IMR-90 (cell line): ENCODE data around the gene CYP27B1. TPM values are rescaled to one million over a fixed set of nuclear protein-coding genes. Genes with fewer than 3 reads are reported as not detected.
A peak's percentile ranks its signal among the peaks of the same experiment; 100 is the strongest.

Experiments used
- ATAC-seq: fragments of 200-7000 bp; cut with Tn5 transposase; 2 replicates; pipeline ENCODE4 v1.9.1; 2020; ENCODE audit warnings: low read depth, mild to moderate bottlenecking, moderate library complexity
- BruUV-seq: library from RNA; stranded (reverse); fragments of 400-500 nt; replicated peaks from 2 replicates; lab custom pipeline; 2021; lab: Mats Ljungman, UMichigan
- CTCF ChIA-PET: fragments of 300-600 bp; formaldehyde crosslinking; extraction: SDS; loops from one replicate; lab custom pipeline; 2021; ENCODE audit warnings: antibody characterized with exemption; lab: Yijun Ruan, JAX
- POLR2A ChIA-PET: fragments of 300-600 bp; sonication (Branson Sonifier 250); formaldehyde crosslinking; loops from one replicate; lab custom pipeline; 2022; ENCODE audit warnings: antibody characterized with exemption; ENCODE audit not compliant: unreplicated experiment; lab: Charles Lee
- DNase-seq: peaks from one replicate; pipeline ENCODE4 v3.0.0; 2013
- H2AFZ ChIP-seq: replicated peaks from 2 replicates; pipeline ENCODE3; 2013; ENCODE audit warnings: low read length, mild to moderate bottlenecking; ENCODE audit not compliant: poor library complexity
- H2AK5ac ChIP-seq: 2 replicates; pipeline ENCODE4 v1.6.1; 2013; ENCODE audit warnings: low read depth, low read length, inconsistent platforms
- H2AK9ac ChIP-seq: replicated peaks from 2 replicates; pipeline ENCODE3; 2013; ENCODE audit warnings: mild to moderate bottlenecking, low read depth, low read length, moderate library complexity; ENCODE audit not compliant: poor library complexity
- H2BK120ac ChIP-seq: 2 replicates; pipeline ENCODE4 v1.6.1; 2013; ENCODE audit warnings: low read depth, low read length, inconsistent platforms
- H2BK15ac ChIP-seq: 3 replicates; pipeline ENCODE4 v1.6.1; 2013; ENCODE audit warnings: low read depth, low read length, inconsistent platforms
- H2BK20ac ChIP-seq: 2 replicates; pipeline ENCODE4 v1.6.1; 2013; ENCODE audit warnings: low read depth, mild to moderate bottlenecking, inconsistent platforms, low read length, moderate library complexity
- H2BK5ac ChIP-seq: 2 replicates; pipeline ENCODE4 v1.6.1; 2013; ENCODE audit warnings: mild to moderate bottlenecking, low read depth, low read length, inconsistent platforms; ENCODE audit not compliant: poor library complexity, severe bottlenecking
- H3K14ac ChIP-seq: replicated peaks from 2 replicates; pipeline ENCODE4 v1.6.1; 2013; ENCODE audit warnings: low read depth, low read length, inconsistent platforms
- H3K18ac ChIP-seq: 2 replicates; pipeline ENCODE4 v1.6.1; 2013; ENCODE audit warnings: low read depth, low read length, control low read depth
- H3K23ac ChIP-seq: 2 replicates; pipeline ENCODE4 v1.6.1; 2013; ENCODE audit warnings: low read depth, low read length, inconsistent platforms
- H3K27ac ChIP-seq: 2 replicates; pipeline ENCODE4 v1.5.1; 2013; ENCODE audit warnings: mild to moderate bottlenecking, control low read depth, low read length; ENCODE audit not compliant: insufficient read depth
- H3K27me3 ChIP-seq: 2 replicates; pipeline ENCODE4 v1.6.1; 2013; ENCODE audit warnings: low read length; ENCODE audit not compliant: control insufficient read depth, insufficient read depth
- H3K36me3 ChIP-seq: 2 replicates; pipeline ENCODE4 v1.6.1; 2013; ENCODE audit warnings: low read length, mixed read lengths; ENCODE audit not compliant: control insufficient read depth, insufficient read depth
- H3K4ac ChIP-seq: 2 replicates; pipeline ENCODE4 v1.6.1; 2013; ENCODE audit warnings: low read depth, low read length, inconsistent platforms
- H3K4me1 ChIP-seq: 2 replicates; pipeline ENCODE4 v1.6.1; 2013; ENCODE audit warnings: low read length, mixed read lengths; ENCODE audit not compliant: control insufficient read depth, insufficient read depth
- H3K4me2 ChIP-seq: 2 replicates; pipeline ENCODE4 v1.6.1; 2013; ENCODE audit warnings: low read depth, mild to moderate bottlenecking, control low read depth, low read length, moderate library complexity
- H3K4me3 ChIP-seq: 2 replicates; pipeline ENCODE4 v1.5.1; 2013; ENCODE audit warnings: low read depth, mild to moderate bottlenecking, control low read depth, low read length, moderate library complexity; ENCODE audit not compliant: insufficient read depth
- H3K56ac ChIP-seq: 2 replicates; pipeline ENCODE4 v1.6.1; 2013; ENCODE audit warnings: low read length, inconsistent platforms; ENCODE audit not compliant: insufficient read depth; ENCODE audit errors: extremely low read depth
- H3K79me1 ChIP-seq, 2 experiments: 2 replicates each; pipeline ENCODE4 v1.6.1; 2013; ENCODE audit warnings: low read length in 2 of 2, inconsistent platforms in 1 of 2, low read depth in 1 of 2
- H3K9ac ChIP-seq: 2 replicates; pipeline ENCODE4 v1.6.1; 2013; ENCODE audit warnings: low read depth, low read length, control low read depth
- H3K9me1 ChIP-seq: 2 replicates; pipeline ENCODE4 v1.6.1; 2013; ENCODE audit warnings: low read length, inconsistent platforms; ENCODE audit not compliant: insufficient read depth
- H3K9me3 ChIP-seq: 2 replicates; pipeline ENCODE4 v1.6.1; 2013; ENCODE audit warnings: low read length; ENCODE audit not compliant: control insufficient read depth, insufficient read depth
- H4K20me1 ChIP-seq: 2 replicates; pipeline ENCODE4 v1.6.1; 2013; ENCODE audit warnings: low read length, inconsistent platforms; ENCODE audit not compliant: insufficient read depth
- H4K5ac ChIP-seq: 2 replicates; pipeline ENCODE4 v1.6.1; 2013; ENCODE audit warnings: mild to moderate bottlenecking, low read depth, low read length, control low read depth
- H4K8ac ChIP-seq, 2 experiments: 2 replicates each; pipeline ENCODE4 v1.6.1; 2013; ENCODE audit warnings: low read depth in 2 of 2, low read length in 2 of 2, control low read depth in 1 of 2, inconsistent platforms in 1 of 2
- H4K91ac ChIP-seq: 2 replicates; pipeline ENCODE4 v1.6.1; 2013; ENCODE audit warnings: low read depth, low read length, inconsistent platforms; ENCODE audit not compliant: insufficient read depth
- BHLHE40 ChIP-seq: fragments of 150-350 bp; IDR thresholded peaks from 2 replicates; pipeline ENCODE4 v1.6.1; 2016; ENCODE audit warnings: mild to moderate bottlenecking, low read depth, low read length
- CEBPB ChIP-seq: IDR thresholded peaks from 2 replicates; pipeline ENCODE4 v1.6.1; 2012; ENCODE audit warnings: low read depth, low read length, improper control_type of control experiment
- CHD1 ChIP-seq: IDR thresholded peaks from 2 replicates; pipeline ENCODE4 v1.6.1; 2012; ENCODE audit warnings: low read depth, low read length, improper control_type of control experiment
- CTCF ChIP-seq: conservative IDR thresholded peaks from 2 replicates; pipeline ENCODE4 v1.5.1; 2012; ENCODE audit warnings: mild to moderate bottlenecking, low read depth, low read length, improper control_type of control experiment
- ELK1 ChIP-seq: fragments of 150-350 bp; IDR thresholded peaks from 2 replicates; pipeline ENCODE4 v1.6.1; 2016; ENCODE audit warnings: low read depth, mild to moderate bottlenecking, low read length, moderate library complexity, borderline replicate concordance
- MAZ ChIP-seq: IDR thresholded peaks from 2 replicates; pipeline ENCODE4 v1.6.1; 2012; ENCODE audit warnings: low read depth, mild to moderate bottlenecking, low read length, improper control_type of control experiment, moderate library complexity, borderline replicate concordance
- MXI1 ChIP-seq: IDR thresholded peaks from 2 replicates; pipeline ENCODE4 v1.6.1; 2012; ENCODE audit warnings: low read depth, mild to moderate bottlenecking, low read length, moderate library complexity, borderline replicate concordance
- NFE2L2 ChIP-seq: fragments of 150-350 bp; IDR thresholded peaks from 2 replicates; pipeline ENCODE4 v1.6.1; 2016; ENCODE audit warnings: low read depth, mild to moderate bottlenecking, low read length
- POLR2A ChIP-seq: IDR thresholded peaks from 2 replicates; pipeline ENCODE4 v1.6.1; 2012; ENCODE audit warnings: mild to moderate bottlenecking, low read depth, low read length
- RAD21 ChIP-seq: IDR thresholded peaks from 2 replicates; pipeline ENCODE4 v1.6.1; 2012; ENCODE audit warnings: low read length, improper control_type of control experiment
- RFX5 ChIP-seq: IDR thresholded peaks from 2 replicates; pipeline ENCODE4 v1.8.0; 2012; ENCODE audit warnings: low read depth, mild to moderate bottlenecking, low read length, moderate library complexity
- SMC3 ChIP-seq: fragments of 150-350 bp; IDR thresholded peaks from 2 replicates; pipeline ENCODE4 v1.6.1; 2016; ENCODE audit warnings: low read depth, mild to moderate bottlenecking, antibody characterized with exemption, low read length, moderate library complexity
- USF2 ChIP-seq: fragments of 150-350 bp; IDR thresholded peaks from 2 replicates; pipeline ENCODE4 v1.6.1; 2017; ENCODE audit warnings: mild to moderate bottlenecking, antibody characterized with exemption, low read length, low read depth
- WGBS, 2 experiments: methylation state at CpG; one replicate each; pipeline versions ENCODE4 v1.1.5 to v1.1.7; 2013; ENCODE audit warnings: missing lambda C conversion rate in 2 of 2; ENCODE audit not compliant: insufficient read length in 1 of 2; ENCODE audit errors: extremely low coverage in 2 of 2; 5-methylcytosine and 5-hydroxymethylcytosine counted together
- dilution Hi-C: fragments of 300-500 bp; cut with HindIII; formaldehyde crosslinking; loops from one replicate; pipeline ENCODE4 v1.14.3; 2018; ENCODE audit warnings: low sequenced_read_pairs; ENCODE audit not compliant: unreplicated experiment
- in situ Hi-C: fragments of 300-500 bp; cut with MboI; formaldehyde crosslinking; loops from 3 replicates; pipeline ENCODE4 v1.14.3; 2019; ENCODE audit warnings: low sequenced_read_pairs, inconsistent platforms, mixed read lengths
- intact Hi-C: fragments of 100-400 bp; cut with micrococcal nuclease; formaldehyde crosslinking; loops from 2 replicates; pipeline ENCODE4 v1.10.0; 2022
- polyA plus RNA-seq, 3 experiments: library from polyadenylated mRNA; depleted of rRNA; stranded (reverse); fragments of >200 nt; gene quantifications; 2 replicates each; pipeline ENCODE4 v1.2.3, GENCODE V29; 2012; ENCODE audit warnings: low replicate concordance in 1 of 3
- total RNA-seq: library from RNA; depleted of rRNA; stranded (reverse); fragments of >200 nt; gene quantifications from 2 replicates; pipeline ENCODE4 v1.2.3, GENCODE V29; 2012

Gene CYP27B1
- total and polyA plus RNA-seq, 2 of the 4 experiments (the other 2 are of a cell fraction) = 0.36 to 1.3 TPM

GRCh38 chr12:57726151-57726883, 40.6 kb downstream of the CYP27B1 start:
- H3K56ac ChIP-seq = peak overlapping the region; percentile 93
- peaks cover 5% of the 10 kb centered on the region; the same call in 1 of the 2 replicates for H3K27me3 ChIP-seq
- 0 out of 2 replicates have a peak, but pooled peaks cover 4% of the 10 kb centered on the region for H3K4me1 ChIP-seq
- peak overlapping the region; percentile 100 for H2AFZ ChIP-seq
- DNase-seq = peak; percentile 76
- H3K36me3 ChIP-seq = peaks cover 6% of the 10 kb centered on the region; the same call in 1 of the 2 replicates
- peak overlapping the region; percentile 89; the same call in 2 of the 3 replicates for H2BK15ac ChIP-seq
- H4K5ac ChIP-seq = peak overlapping the region; percentile 90
- dilution Hi-C loops = no loop called here
- in situ Hi-C loops = no loop called here
- peak overlapping the region; percentile 92 for H3K9ac ChIP-seq
- WGBS, 2 experiments = 3% methylated on average over 45 of the region's 79 CpGs; no CpG with 5 or more reads in 1 of the 2 experiments
- peak overlapping the region; percentile 79 for H3K4me2 ChIP-seq
- intact Hi-C loops = no loop called here
- no TSS peak for BruUV-seq
- peak overlapping the region; percentile 65 for H3K18ac ChIP-seq
- ChIA-PET CTCF (interaction anchor here (1.1 to 1.2 kb wide), 3 partner anchors 10 to 33 kb away, joined by 3 to 4 read pairs (median 3); partner anchors contain the start of gene OS9), POLR2A (interaction anchor here (0.6 to 1.2 kb wide), 2 partner anchors 9 to 18 kb away, joined by 3 to 5 read pairs; partner anchors contain the start of gene TSPAN31)
- H3K9me1 ChIP-seq = peaks cover 6% of the 10 kb centered on the region; the same call in 1 of the 2 replicates
- no peaks in the 10 kb centered on the region for H3K9me3 ChIP-seq
- peak overlapping the region; percentile 80 for H3K27ac ChIP-seq
- H3K4me3 ChIP-seq = peak overlapping the region; percentile 70
- H2BK20ac ChIP-seq = no peak overlapping the region
- peak overlapping the region; percentile 95 to 96 for H4K8ac ChIP-seq
- H4K91ac ChIP-seq = peak overlapping the region; percentile 98
- peak overlapping the region; percentile 74 for H2BK5ac ChIP-seq
- H2AK9ac ChIP-seq = peak overlapping the region; percentile 99
- H3K79me1 ChIP-seq = peaks cover 0 to 17% of the 10 kb centered on the region in 2 experiments; a peak in 1 of 4 replicates
- peaks cover 9% of the 10 kb centered on the region; the same call in 1 of the 2 replicates for H4K20me1 ChIP-seq
- H3K23ac ChIP-seq = peak overlapping the region; percentile 92
- ATAC-seq = peak; percentile 93
- H2AK5ac ChIP-seq = peak overlapping the region; percentile 90; the same call in 1 of the 2 replicates
- H2BK120ac ChIP-seq = peak overlapping the region; percentile 68; the same call in 1 of the 2 replicates
- H3K4ac ChIP-seq = peak overlapping the region; percentile 97
- peak overlapping the region; percentile 100 for H3K14ac ChIP-seq
- TF ChIP-seq CEBPB (no peak), USF2 (peak; percentile 73), CTCF (peak; percentile 85), POLR2A (no peak; the same call in none of the 2 replicates), MXI1 (peak; percentile 59), RAD21 (peak; percentile 57), BHLHE40 (peak; percentile 67), SMC3 (peak; percentile 52), RFX5 (no peak), MAZ (peak; percentile 16; the same call in 1 of the 2 replicates), NFE2L2 (no peak), CHD1 (no peak), ELK1 (no peak)
